Measurements from ENCODE around the gene SKA1.
A peak's percentile ranks its signal among the peaks of the same experiment; 100 is the strongest.

Gene SKA1, protein sequence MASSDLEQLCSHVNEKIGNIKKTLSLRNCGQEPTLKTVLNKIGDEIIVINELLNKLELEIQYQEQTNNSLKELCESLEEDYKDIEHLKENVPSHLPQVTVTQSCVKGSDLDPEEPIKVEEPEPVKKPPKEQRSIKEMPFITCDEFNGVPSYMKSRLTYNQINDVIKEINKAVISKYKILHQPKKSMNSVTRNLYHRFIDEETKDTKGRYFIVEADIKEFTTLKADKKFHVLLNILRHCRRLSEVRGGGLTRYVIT

GRCh38 chr18:50374753-50375391 is at the start of gene SKA1:
TSS of gene SKA1 (plus strand) at chr18:50375046. CDS start at chr18:50375831, 785 bp downstream.
- peak; percentile 82 to 84 for DNase-seq (ENCODE audit: low read depth in 2 of 2)

GRCh38 chr18:50327983-50328382 is 46.9 kb upstream of the SKA1 start:
- DNase-seq (ENCODE audit: low read depth in 2 of 2): no peak

- DNase-seq (ENCODE audit: low read depth in 2 of 2): no peak
These were observed 44.7 kb upstream of the SKA1 start for GRCh38 chr18:50330176-50330575.

GRCh38 chr18:50331691-50332090 is 43.2 kb upstream of the SKA1 start:
- DNase-seq (ENCODE audit: low read depth in 2 of 2): no peak

DNA sequence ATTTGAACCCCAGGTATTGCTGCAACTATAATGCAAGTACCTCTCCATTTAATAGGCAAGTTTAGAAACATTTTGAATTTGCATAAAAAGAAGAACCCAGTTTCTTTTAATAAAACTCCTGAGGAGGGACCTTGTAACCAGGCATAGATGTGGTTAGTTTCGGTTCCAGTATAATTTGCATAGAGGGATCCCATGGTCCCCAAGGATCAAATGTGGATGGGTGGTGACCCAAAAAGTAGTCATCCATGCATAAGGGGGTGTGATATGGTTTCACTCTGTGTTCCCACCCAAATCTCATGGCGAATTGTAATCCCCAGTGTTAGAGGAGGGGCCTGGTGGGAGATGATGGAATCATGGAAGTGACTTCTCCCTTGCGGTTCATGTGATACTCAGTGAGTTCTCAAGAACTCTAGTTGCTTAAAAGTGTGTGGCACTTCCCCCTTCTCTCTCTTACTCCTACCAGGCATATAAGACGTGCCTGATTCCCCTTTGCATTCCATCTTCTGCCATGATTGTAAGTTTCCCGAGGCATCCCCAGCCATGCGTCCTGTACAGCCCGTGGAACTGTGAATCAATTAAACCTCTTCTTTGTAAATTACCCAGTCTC is 40.2 kb upstream of the SKA1 start:
- no peak for DNase-seq (ENCODE audit: low read depth in 2 of 2)

GRCh38 chr18:50338122-50338521 is 36.7 kb upstream of the SKA1 start:
- DNase-seq (ENCODE audit: low read depth in 2 of 2): no peak

- DNase-seq (ENCODE audit: low read depth in 2 of 2): no peak
These were observed 36.1 kb upstream of the SKA1 start for GRCh38 chr18:50338715-50339114.

DNA sequence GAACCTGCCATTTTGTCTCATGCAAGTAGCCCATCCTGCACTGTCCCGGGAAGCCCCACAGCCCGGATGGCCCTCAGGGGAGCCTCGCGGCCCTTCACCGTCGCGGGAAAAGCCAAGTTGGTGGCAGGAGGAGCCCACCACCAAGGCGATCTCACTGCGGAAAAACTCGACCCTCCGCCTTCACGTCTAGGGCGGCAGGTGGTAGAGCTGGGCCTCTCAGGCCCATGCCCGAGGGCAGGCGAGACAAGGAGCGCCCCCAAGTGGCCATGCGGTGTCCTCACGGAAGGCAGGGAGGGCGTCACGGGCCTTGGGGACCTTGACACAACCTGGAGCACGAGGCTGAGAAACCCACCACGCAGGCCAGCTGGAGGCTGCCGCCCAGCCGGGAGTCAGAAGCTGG is 34.8 kb upstream of the SKA1 start:
- DNase-seq (ENCODE audit: low read depth in 2 of 2): no peak

DNA sequence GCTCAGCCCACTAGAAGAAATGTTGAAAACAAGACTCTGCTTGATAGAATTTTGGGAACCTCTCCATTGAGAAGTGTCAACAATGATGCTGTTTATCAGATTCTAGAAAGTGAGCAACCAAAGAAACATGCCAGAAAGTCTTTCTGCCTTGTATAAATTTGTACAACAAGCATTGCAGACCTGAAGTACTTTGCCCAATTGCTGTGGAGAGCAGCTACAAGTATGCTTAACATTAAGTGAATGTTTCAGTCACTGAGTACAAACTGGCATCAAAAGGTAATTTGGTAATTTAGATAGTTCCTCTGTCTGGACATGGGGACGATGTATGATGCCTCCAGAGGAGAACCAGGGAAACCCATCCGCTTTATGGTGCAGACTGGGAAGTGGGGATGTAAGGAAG is 33.4 kb upstream of the SKA1 start:
- no peak for DNase-seq (ENCODE audit: low read depth in 2 of 2)

- DNase-seq (ENCODE audit: low read depth in 2 of 2): no peak
These were observed 24.1 kb upstream of the SKA1 start for GRCh38 chr18:50350699-50351098.

DNA sequence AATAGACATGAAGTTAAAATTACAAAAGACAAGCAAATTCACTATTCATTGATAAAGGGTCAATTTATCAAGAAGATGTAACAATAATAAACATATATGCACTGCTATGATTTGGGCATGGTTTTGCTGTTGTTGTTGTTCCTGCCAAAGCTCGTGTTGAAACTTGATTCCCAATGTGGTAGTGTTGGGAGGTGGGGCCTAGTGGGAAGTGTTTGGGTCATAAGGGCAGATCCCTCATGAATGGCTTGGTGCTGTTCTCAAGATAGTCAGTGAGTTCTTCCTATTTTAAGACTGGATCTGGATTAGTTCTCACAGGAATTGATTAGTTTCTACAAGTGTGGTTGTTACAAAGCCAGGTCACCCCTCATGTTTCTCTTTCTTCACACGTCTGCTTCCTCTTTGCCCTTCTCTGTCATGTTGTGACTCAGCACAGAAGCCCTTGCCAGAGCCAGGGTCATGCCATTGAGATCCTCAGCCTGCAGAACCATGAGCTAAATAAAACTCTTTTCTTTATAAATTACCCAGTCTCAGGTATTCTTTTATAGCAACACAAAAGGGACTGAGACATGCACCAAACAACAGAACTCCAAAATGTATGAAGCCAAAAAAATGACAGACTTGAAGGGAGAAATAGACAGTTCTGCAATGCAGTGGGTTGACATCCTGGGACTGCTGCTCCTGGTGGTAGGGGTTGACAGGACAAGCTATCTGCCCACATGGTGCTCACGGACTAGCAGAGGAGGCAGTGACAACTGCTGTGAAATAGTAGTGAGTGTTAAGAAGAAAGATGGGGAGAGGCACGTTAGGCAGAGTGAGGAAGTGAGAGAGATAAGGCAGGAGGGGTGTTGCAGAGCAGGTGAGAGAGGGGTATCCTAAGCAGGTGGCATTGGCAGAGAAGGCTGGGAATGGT is 18.6 kb upstream of the SKA1 start:
- DNase-seq (ENCODE audit: low read depth in 2 of 2): no peak

- no peak for DNase-seq (ENCODE audit: low read depth in 2 of 2)
These were observed 16.0 kb upstream of the SKA1 start for GRCh38 chr18:50358844-50359243.

DNA sequence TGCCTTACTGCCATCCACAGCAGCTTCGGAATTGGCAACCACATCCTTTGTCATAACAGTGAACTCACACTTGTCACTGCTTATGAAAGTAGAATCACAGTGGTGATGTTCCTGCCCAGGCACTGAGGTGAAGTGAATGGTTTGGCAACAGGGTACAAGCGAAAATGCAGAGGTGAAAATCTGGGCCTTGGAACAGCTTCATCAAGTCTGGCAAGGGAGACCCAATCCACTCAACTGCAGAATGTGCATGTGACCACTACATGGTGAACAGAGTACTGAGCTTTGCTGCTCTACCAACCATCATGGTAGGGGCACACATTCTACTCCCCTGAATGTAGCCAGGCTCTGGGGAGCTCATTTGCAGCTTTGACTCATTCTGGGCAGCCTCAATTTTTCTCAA is 15.0 kb upstream of the SKA1 start:
- DNase-seq (ENCODE audit: low read depth in 2 of 2): no peak

- no peak for DNase-seq (ENCODE audit: low read depth in 2 of 2)
These were observed 14.2 kb upstream of the SKA1 start for GRCh38 chr18:50360611-50361010.

- no peak for DNase-seq (ENCODE audit: low read depth in 2 of 2)
These were observed 5.2 kb upstream of the SKA1 start for GRCh38 chr18:50369672-50370071.

GRCh38 chr18:50372743-50373142 is 2.1 kb upstream of the SKA1 start:
- DNase-seq (ENCODE audit: low read depth in 2 of 2): no peak

- DNase-seq (ENCODE audit: low read depth in 2 of 2): no peak
These were observed 1.2 kb upstream of the SKA1 start for GRCh38 chr18:50373561-50374219.

DNA sequence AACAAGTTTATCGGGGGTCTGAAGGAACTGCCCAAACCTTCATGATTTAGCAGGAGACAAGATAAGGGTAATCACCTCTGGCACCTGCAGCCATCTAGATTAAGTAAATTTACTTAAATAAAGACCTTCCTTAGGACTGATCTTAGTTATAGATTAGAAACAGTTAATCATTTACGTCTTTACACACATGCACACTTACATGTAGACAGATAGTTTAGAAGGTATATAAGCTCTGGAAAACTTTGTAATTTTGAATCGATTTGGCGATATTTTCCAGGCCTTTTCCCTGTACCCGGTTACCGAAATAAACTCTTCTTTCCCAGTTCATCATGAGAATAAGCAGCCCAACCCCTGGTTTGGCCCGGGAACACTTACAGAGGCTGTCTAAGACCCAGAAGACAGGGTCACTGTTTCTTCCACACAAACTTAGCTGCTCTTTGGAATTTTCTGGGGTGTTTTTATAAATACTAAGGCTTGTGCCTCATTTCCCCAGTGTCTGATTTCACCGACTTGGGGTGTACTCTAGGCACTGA is 560 bp upstream of the SKA1 start:
- no peak for DNase-seq (ENCODE audit: low read depth in 2 of 2)

DNA sequence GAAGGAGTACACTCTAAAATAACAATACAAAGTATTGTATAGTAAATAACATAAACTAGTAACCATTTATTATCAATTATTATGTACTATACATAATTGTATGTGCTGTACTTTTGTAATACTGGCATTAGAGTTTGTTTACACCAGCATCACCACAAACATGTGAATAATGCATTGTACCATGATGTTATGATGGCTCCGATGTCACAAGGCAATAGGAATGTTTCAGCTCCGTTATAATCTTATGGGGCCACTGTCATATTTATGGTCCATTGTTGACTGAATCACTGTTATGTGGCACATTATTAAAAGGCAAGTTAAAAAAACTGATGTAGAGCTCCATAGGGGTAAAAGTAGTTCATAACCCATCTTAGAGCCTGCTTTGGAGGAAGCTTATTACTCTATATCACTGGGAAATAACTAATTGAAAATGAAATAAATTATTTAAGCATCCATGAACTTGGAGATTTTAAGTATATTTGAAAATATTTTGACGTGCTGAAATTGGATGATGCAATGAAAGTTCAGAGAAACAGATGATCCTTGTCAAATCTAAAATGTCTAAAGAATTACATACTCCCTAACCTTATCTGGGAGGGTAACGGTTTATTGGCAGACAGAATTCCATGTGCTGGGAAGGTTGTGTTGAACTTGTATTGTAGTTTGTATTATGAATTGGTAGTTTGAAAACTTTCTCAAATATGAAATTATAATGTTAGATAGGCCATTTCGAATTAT is 2.4 kb downstream of the SKA1 start:
- DNase-seq (ENCODE audit: low read depth in 2 of 2): no peak

GRCh38 chr18:50388988-50389387 is 14.1 kb downstream of the SKA1 start:
- no peak for DNase-seq (ENCODE audit: low read depth in 2 of 2)

DNA sequence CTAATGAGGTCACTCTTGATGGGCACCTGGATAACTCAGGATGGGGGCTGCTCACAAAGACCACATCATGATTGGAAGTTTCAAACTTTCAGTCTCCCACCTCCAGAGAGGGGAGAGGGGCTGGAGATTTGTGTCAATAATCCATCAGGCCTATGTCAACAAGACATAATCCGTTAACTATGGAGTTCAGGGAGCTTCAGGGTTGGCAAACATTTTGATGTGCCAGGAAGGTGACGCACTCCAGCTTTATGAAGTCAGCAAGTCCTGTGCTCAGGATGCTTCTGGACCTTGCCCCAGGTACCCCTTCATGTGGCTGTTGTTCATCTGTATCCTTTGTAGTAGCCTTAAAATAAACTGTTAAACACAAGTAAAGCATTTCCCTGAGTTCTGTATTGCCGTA is 19.0 kb downstream of the SKA1 start:
- no peak for DNase-seq (ENCODE audit: low read depth in 2 of 2)

Data from activated CD4-positive, alpha-beta T cell treated with anti-CD3 and anti-CD28 coated beads for 24 hours (primary cell).